Trophoblast cell (in vitro differentiated cells and primary cell): ENCODE measurements around the gene PDLIM1.

Experiments
- DNase-seq, 2 donors: peaks; one replicate each; pipeline ENCODE4 v3.0.0-alpha.2; 2016
- H2AFZ ChIP-seq: 2 replicates; pipeline ENCODE4 v1.6.1; 2013; ENCODE audit warnings: low read length, moderate library complexity, mild to moderate bottlenecking; ENCODE audit not compliant: insufficient read depth, poor library complexity
- H2AK5ac ChIP-seq: 2 replicates; pipeline ENCODE4 v1.6.1; 2013; ENCODE audit warnings: mild to moderate bottlenecking, low read length
- H2BK120ac ChIP-seq: 2 replicates; pipeline ENCODE4 v1.6.1; 2013; ENCODE audit warnings: low read length, mild to moderate bottlenecking, moderate library complexity; ENCODE audit not compliant: insufficient read depth, poor library complexity
- H2BK12ac ChIP-seq: 2 replicates; pipeline ENCODE4 v1.6.1; 2013; ENCODE audit warnings: mild to moderate bottlenecking, low read length, moderate library complexity
- H2BK5ac ChIP-seq: 2 replicates; pipeline ENCODE4 v1.6.1; 2013; ENCODE audit warnings: low read length, low read depth, moderate library complexity, mild to moderate bottlenecking; ENCODE audit not compliant: poor library complexity
- H3K14ac ChIP-seq: 2 replicates; pipeline ENCODE4 v1.6.1; 2013; ENCODE audit warnings: mild to moderate bottlenecking, low read length
- H3K18ac ChIP-seq: 2 replicates; pipeline ENCODE4 v1.6.1; 2013; ENCODE audit warnings: mild to moderate bottlenecking, low read length
- H3K23ac ChIP-seq: 2 replicates; pipeline ENCODE4 v1.6.1; 2013; ENCODE audit warnings: low read length
- H3K27ac ChIP-seq: 2 replicates; pipeline ENCODE4 v1.5.1; 2013; ENCODE audit warnings: low read depth, mild to moderate bottlenecking, inconsistent platforms, low read length, moderate library complexity
- H3K27me3 ChIP-seq: 2 replicates; pipeline ENCODE4 v1.6.1; 2013; ENCODE audit warnings: inconsistent platforms, mild to moderate bottlenecking, low read length, moderate library complexity; ENCODE audit not compliant: insufficient read depth
- H3K36me3 ChIP-seq, 2 experiments: 1 replicate in 1 of 2; 2 replicates in 1 of 2; pipeline ENCODE4 v1.6.1; 2013; ENCODE audit warnings: low read length in 2 of 2, mild to moderate bottlenecking in 2 of 2, moderate library complexity in 1 of 2; ENCODE audit not compliant: insufficient read depth in 2 of 2, control insufficient read depth in 1 of 2
- H3K4ac ChIP-seq: 2 replicates; pipeline ENCODE4 v1.6.1; 2013; ENCODE audit warnings: low read depth, mild to moderate bottlenecking, low read length, moderate library complexity
- H3K4me1 ChIP-seq, 2 experiments: 1 replicate in 1 of 2; 2 replicates in 1 of 2; pipeline ENCODE4 v1.6.1; 2013; ENCODE audit warnings: low read length in 2 of 2, mild to moderate bottlenecking in 2 of 2, moderate library complexity in 1 of 2; ENCODE audit not compliant: insufficient read depth in 2 of 2, control insufficient read depth in 1 of 2
- H3K4me2 ChIP-seq: 2 replicates; pipeline ENCODE4 v1.6.1; 2013; ENCODE audit warnings: inconsistent platforms, mild to moderate bottlenecking, low read length, moderate library complexity
- H3K4me3 ChIP-seq: 2 replicates; pipeline ENCODE4 v1.5.1; 2013; ENCODE audit warnings: mild to moderate bottlenecking, low read depth, low read length, inconsistent platforms
- H3K79me1 ChIP-seq: one replicate; pipeline ENCODE4 v1.6.1; 2013; ENCODE audit warnings: low read length
- H3K79me2 ChIP-seq: 2 replicates; pipeline ENCODE4 v1.6.1; 2013; ENCODE audit warnings: low read length, mild to moderate bottlenecking; ENCODE audit not compliant: control insufficient read depth, insufficient read depth, poor library complexity
- H3K9ac ChIP-seq: 2 replicates; pipeline ENCODE4 v1.6.1; 2013; ENCODE audit warnings: mild to moderate bottlenecking, low read length
- H3K9me3 ChIP-seq: 2 replicates; pipeline ENCODE4 v1.6.1; 2013; ENCODE audit warnings: low read depth, mild to moderate bottlenecking, control low read depth, inconsistent platforms, low read length; ENCODE audit not compliant: insufficient read depth
- H4K12ac ChIP-seq: 2 replicates; pipeline ENCODE4 v1.6.1; 2013; ENCODE audit warnings: low read depth, mild to moderate bottlenecking, low read length, moderate library complexity
- H4K8ac ChIP-seq: 2 replicates; pipeline ENCODE4 v1.6.1; 2013; ENCODE audit warnings: low read depth, mild to moderate bottlenecking, low read length, moderate library complexity
- H4K91ac ChIP-seq: one replicate; pipeline ENCODE4 v1.6.1; 2013; ENCODE audit warnings: low read depth, mild to moderate bottlenecking, low read length, moderate library complexity
- WGBS: extraction: QIAGEN DNeasy Blood & Tissue Kit; methylation state at CpG from one replicate; pipeline ENCODE4 v1.1.7; 2013; ENCODE audit warnings: missing lambda C conversion rate; ENCODE audit not compliant: insufficient read length, insufficient coverage; ENCODE audit errors: extremely low coverage; 5-methylcytosine and 5-hydroxymethylcytosine counted together

PDLIM1 gene

DNA sequence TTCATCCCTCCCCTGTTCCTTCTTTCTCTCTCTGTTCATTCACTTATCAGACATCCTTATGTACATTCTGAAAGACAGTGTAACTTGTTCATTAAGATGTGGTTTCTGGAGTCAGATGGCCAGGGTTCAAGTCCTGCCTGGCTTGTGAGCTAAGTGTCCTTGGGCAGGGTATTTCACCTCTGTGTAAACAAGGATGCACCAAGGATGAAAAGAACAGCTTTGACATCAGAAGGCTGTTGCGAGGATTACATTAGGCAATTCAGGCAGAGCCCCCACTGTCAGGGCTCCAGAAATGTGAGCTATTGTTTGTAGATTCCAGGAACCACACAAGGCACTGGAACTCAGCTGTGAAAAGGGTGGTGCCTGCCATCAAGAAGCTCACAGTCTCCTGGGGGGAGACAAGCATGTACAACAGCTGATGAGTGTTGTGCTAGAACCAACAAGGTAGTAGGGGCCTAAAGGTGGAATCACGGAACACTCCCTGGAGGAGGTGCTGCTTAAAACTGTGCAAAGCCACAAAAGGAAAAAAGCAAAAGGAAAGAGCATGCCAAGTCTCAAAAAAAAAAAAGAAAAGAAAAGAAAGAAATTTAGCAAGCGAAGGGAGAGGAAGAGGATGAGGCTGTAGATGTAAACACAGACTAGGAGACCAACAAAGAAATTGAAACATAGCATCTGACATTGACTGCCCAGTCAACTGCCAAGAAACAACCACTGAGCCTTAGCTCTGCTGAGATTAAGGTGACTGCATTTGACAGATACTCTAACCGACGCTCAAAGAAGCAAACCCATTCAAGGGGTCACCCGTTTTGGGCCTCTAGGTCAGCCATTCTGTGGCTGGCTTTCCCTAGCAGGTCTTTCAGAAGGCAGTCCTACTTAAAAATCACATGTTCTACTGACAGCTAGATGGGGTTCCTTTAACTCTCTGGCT, 12.5 kb downstream of the PDLIM1 start:
- Histone ChIP-seq H3K79me1 (peaks cover 2% of the 10 kb centered on the region), H2AFZ (no peak overlapping the region), H3K4me3 (no peak overlapping the region), H4K8ac (no peak overlapping the region), H3K18ac (no peak overlapping the region), H4K91ac (no peak overlapping the region), H2AK5ac (no peak overlapping the region), H3K23ac (no peak overlapping the region), H3K9me3 (no peaks in the 10 kb centered on the region), H3K4me1 (peaks cover 10 to 20% of the 10 kb centered on the region in 2 experiments), H2BK12ac (no peak overlapping the region), H3K27me3 (no peaks in the 10 kb centered on the region), H3K14ac (no peak overlapping the region), H3K36me3 (no peaks in the 10 kb centered on the region), H2BK120ac (no peak overlapping the region), H3K27ac (no peak overlapping the region), H3K4ac (peak overlapping the region; percentile 1), H2BK5ac (no peak overlapping the region), H3K4me2 (no peak overlapping the region), H3K79me2 (peaks cover 17% of the 10 kb centered on the region), H3K9ac (no peak overlapping the region), H4K12ac (no peak overlapping the region)
- no peak for DNase-seq
- no CpG with 5 or more reads among the region's 6 CpGs for WGBS

DNA sequence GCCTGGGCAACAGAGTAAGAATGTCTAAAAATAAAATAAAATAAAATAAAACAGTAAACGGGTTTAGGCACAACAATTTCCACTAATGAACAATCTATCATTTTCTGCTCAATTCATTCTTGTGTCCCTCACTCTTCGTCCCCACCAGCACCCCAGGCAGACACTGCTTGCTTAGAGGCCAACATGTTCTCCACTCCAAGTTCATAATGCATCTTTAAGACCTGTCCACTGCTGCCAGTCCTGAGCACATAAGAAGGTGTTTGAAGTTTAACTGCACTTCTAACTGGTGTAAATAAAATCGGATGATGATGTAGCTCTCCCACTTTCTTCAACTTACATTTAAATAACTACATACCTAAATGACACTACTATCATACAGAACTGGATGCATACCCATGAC, 13.2 kb downstream of the PDLIM1 start:
- Histone ChIP-seq H3K9me3 (no peaks in the 10 kb centered on the region), H4K8ac (no peak overlapping the region), H3K79me2 (peaks cover 15% of the 10 kb centered on the region), H3K27ac (no peak overlapping the region), H2BK12ac (no peak overlapping the region), H4K12ac (no peak overlapping the region), H3K79me1 (peaks cover 2% of the 10 kb centered on the region), H3K4ac (peak overlapping the region; percentile 37), H3K36me3 (no peaks in the 10 kb centered on the region), H2BK120ac (no peak overlapping the region), H3K18ac (no peak overlapping the region), H2AFZ (no peak overlapping the region), H3K27me3 (no peaks in the 10 kb centered on the region), H2BK5ac (no peak overlapping the region), H3K4me1 (peaks cover 14 to 24% of the 10 kb centered on the region in 2 experiments), H3K4me3 (no peak overlapping the region), H3K9ac (no peak overlapping the region), H2AK5ac (no peak overlapping the region), H3K14ac (no peak overlapping the region), H3K4me2 (no peak overlapping the region), H3K23ac (no peak overlapping the region), H4K91ac (no peak overlapping the region)
- no CpG with 5 or more reads among the region's 3 CpGs for WGBS
- no peak for DNase-seq

DNA sequence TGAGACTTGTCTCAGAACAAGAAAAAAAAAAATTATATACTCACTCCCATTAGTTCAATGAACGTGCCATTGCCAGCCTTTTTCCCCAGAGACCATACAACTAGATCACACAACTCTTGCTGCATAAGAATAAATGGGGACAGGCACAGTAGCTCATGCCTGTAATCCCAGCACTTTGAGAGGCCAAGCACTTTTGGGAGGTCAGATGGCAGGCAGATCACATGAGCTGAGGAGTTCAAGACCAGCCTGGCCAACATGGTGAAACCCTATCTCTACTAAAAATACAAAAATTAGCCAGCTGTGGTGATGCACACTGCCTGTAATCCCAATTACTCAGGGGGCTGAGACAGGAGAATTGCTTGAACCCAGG, 13.6 kb downstream of the PDLIM1 start:
- H3K23ac ChIP-seq: no peak overlapping the region
- H3K27ac ChIP-seq: no peak overlapping the region
- DNase-seq: no peak
- no peak overlapping the region for H2BK120ac ChIP-seq
- no peak overlapping the region for H2AFZ ChIP-seq
- peaks cover 14 to 24% of the 10 kb centered on the region in 2 experiments for H3K4me1 ChIP-seq
- no peak overlapping the region for H2AK5ac ChIP-seq
- H4K8ac ChIP-seq: no peak overlapping the region
- H2BK5ac ChIP-seq: no peak overlapping the region
- H3K4me2 ChIP-seq: no peak overlapping the region
- no peak overlapping the region for H3K14ac ChIP-seq
- no peak overlapping the region for H4K12ac ChIP-seq
- H3K18ac ChIP-seq: no peak overlapping the region
- H3K79me2 ChIP-seq: peaks cover 15% of the 10 kb centered on the region
- no peak overlapping the region for H3K4ac ChIP-seq
- H4K91ac ChIP-seq: no peak overlapping the region
- peaks cover 2% of the 10 kb centered on the region for H3K79me1 ChIP-seq
- no peak overlapping the region for H2BK12ac ChIP-seq
- H3K36me3 ChIP-seq: no peaks in the 10 kb centered on the region
- WGBS: no CpG with 5 or more reads among the region's 1 CpG
- H3K9ac ChIP-seq: no peak overlapping the region
- no peaks in the 10 kb centered on the region for H3K9me3 ChIP-seq
- H3K4me3 ChIP-seq: no peak overlapping the region
- no peaks in the 10 kb centered on the region for H3K27me3 ChIP-seq

GRCh38 chr10:95276367-95277200, 14.2 kb downstream of the PDLIM1 start:
- Histone ChIP-seq H2BK120ac (no peak overlapping the region), H3K4me2 (no peak overlapping the region), H2AFZ (no peak overlapping the region), H2BK12ac (no peak overlapping the region), H3K4me1 (peaks cover 14 to 24% of the 10 kb centered on the region in 2 experiments), H3K14ac (no peak overlapping the region), H4K91ac (no peak overlapping the region), H3K4me3 (no peak overlapping the region), H3K18ac (no peak overlapping the region), H3K36me3 (no peaks in the 10 kb centered on the region), H3K9me3 (no peaks in the 10 kb centered on the region), H3K79me2 (peaks cover 14% of the 10 kb centered on the region), H2AK5ac (no peak overlapping the region), H3K23ac (no peak overlapping the region), H3K79me1 (peaks cover 2% of the 10 kb centered on the region), H3K4ac (peak overlapping the region; percentile 72), H4K8ac (no peak overlapping the region), H3K9ac (no peak overlapping the region), H2BK5ac (no peak overlapping the region), H3K27me3 (no peaks in the 10 kb centered on the region), H4K12ac (no peak overlapping the region), H3K27ac (no peak overlapping the region)
- WGBS: no CpG with 5 or more reads among the region's 8 CpGs
- no peak for DNase-seq
